K562 (cell line): ENCODE results near the gene ANKRD31. TPM values are rescaled to one million over a fixed set of nuclear protein-coding genes. Genes with fewer than 3 reads are reported as not detected.

ENCODE experiments used
- ARID1B ChIP-seq: fragments of 450-650 bp; IDR thresholded peaks from 2 replicates; pipeline ENCODE4 v1.6.1; 2016; ENCODE audit warnings: antibody characterized with exemption, mild to moderate bottlenecking, inconsistent platforms
- ATF6 ChIP-seq: sonication (generic); formaldehyde crosslinking; IDR thresholded peaks from 2 replicates; pipeline ENCODE4 v1.4.0; 2020; ENCODE audit warnings: mild to moderate bottlenecking, missing genetic modification reagents
- CBFA2T2 ChIP-seq: fragments of 450-650 bp; conservative IDR thresholded peaks from 2 replicates; pipeline ENCODE4 v1.6.1; 2017; ENCODE audit warnings: mild to moderate bottlenecking
- CBFA2T3 ChIP-seq: fragments of 450-650 bp; IDR thresholded peaks from 2 replicates; pipeline ENCODE4 v1.6.1; 2017
- CEBPG ChIP-seq, 3 experiments: fragments of 200-800 bp in 1 of 3; sonication (Bioruptor generic) in 1 of 3; sonication (generic) in 1 of 3; formaldehyde crosslinking in 1 of 3; IDR thresholded peaks in 2 of 3; conservative IDR thresholded peaks in 1 of 3; 2 replicates each; pipeline versions ENCODE4 v1.6.1 to v1.8.0; 2016 to 2022; ENCODE audit warnings: missing compliant biosample characterization in 2 of 3, missing genetic modification characterization in 2 of 3, mild to moderate bottlenecking in 1 of 3, missing genetic modification reagents in 1 of 3
- PBX2 ChIP-seq, 2 experiments: IDR thresholded peaks in 1 of 2; conservative IDR thresholded peaks in 1 of 2; 2 replicates each; pipeline ENCODE4 v1.6.1; 2016; ENCODE audit warnings: low read depth in 2 of 2, mild to moderate bottlenecking in 1 of 2, missing compliant biosample characterization in 1 of 2, missing genetic modification characterization in 1 of 2, moderate library complexity in 1 of 2
- PCBP1 ChIP-seq: fragments of 200-400 bp; formaldehyde crosslinking; IDR thresholded peaks from 2 replicates; pipeline ENCODE4 v1.6.1; 2018; ENCODE audit warnings: mild to moderate bottlenecking, low read depth, low read length; ENCODE audit not compliant: poor library complexity, severe bottlenecking
- POLR2AphosphoS2 ChIP-seq: IDR thresholded peaks from 2 replicates; pipeline ENCODE4 v1.6.1; 2012; ENCODE audit warnings: low read length, improper control_type of control experiment
- PRMT5 ChIP-seq: sonication (generic); formaldehyde crosslinking; IDR thresholded peaks from 2 replicates; pipeline ENCODE4 v1.5.0; 2020; ENCODE audit warnings: missing genetic modification reagents
- SETDB1 ChIP-seq: IDR thresholded peaks from one replicate; pipeline ENCODE4 v1.6.1; 2012; ENCODE audit warnings: low read length, control low read depth, inconsistent platforms
- TAL1 ChIP-seq: fragments of 450-650 bp; IDR thresholded peaks from 2 replicates; pipeline ENCODE4 v1.6.1; 2016; ENCODE audit warnings: mild to moderate bottlenecking
- TARDBP ChIP-seq: fragments of 450-650 bp; IDR thresholded peaks from 2 replicates; pipeline ENCODE4 v1.6.1; 2016
- TCF3 ChIP-seq: sonication (generic); formaldehyde crosslinking; IDR thresholded peaks from 2 replicates; pipeline ENCODE4 v1.4.0; 2020; ENCODE audit warnings: mild to moderate bottlenecking, missing genetic modification reagents
- ZBTB34 ChIP-seq: fragments of 250-450 bp; sonication (Bioruptor Pico); IDR thresholded peaks from 2 replicates; pipeline ENCODE4 v1.8.0; 2021; ENCODE audit warnings: mild to moderate bottlenecking, moderate library complexity
- ZBTB43 ChIP-seq: sonication (generic); formaldehyde crosslinking; IDR thresholded peaks from 2 replicates; pipeline ENCODE4 v1.8.0; 2023; ENCODE audit warnings: mild to moderate bottlenecking, missing genetic modification reagents
- ZNF197 ChIP-seq: fragments of 200-800 bp; sonication (Bioruptor generic); IDR thresholded peaks from 2 replicates; pipeline ENCODE4 v1.6.1; 2016; ENCODE audit warnings: low read depth, missing genetic modification characterization, missing compliant biosample characterization
- polyA plus RNA-seq, 8 experiments: library from polyadenylated mRNA; depleted of rRNA in 4 of 8; stranded (reverse) in 5 of 8; unstranded in 3 of 8; fragments of >200 nt; fragmentation: Nextera tagmentation in 2 of 8; fragmentation: Illumina TruSeq in 1 of 8; extraction: Ambion mirVana in 2 of 8; extraction: Trizol in 1 of 8; gene quantifications; 2 replicates each; pipeline versions ENCODE4 v1.2.1 to v1.2.3, GENCODE V29; 2011 to 2014; ENCODE audit warnings: inconsistent platforms in 1 of 8, missing spikeins in 1 of 8
- total RNA-seq, 7 experiments: library from RNA; depleted of rRNA in 6 of 7; stranded (reverse); fragments of >200 nt in 6 of 7; fragmentation: Illumina TruSeq in 2 of 7; extraction: Trizol in 2 of 7; gene quantifications; 2 replicates each; pipeline versions ENCODE4 v1.2.1 to v1.2.3, GENCODE V29; 2011 to 2021; ENCODE audit warnings: low replicate concordance in 1 of 7

Gene ANKRD31
- total and polyA plus RNA-seq, 9 of the 15 experiments (the other 6 are each of a cell fraction or from before 2014, with no cell fraction given), result under 0.01 to 0.11 (median 0.05) TPM; not detected in 1

- TF ChIP-seq PBX2 (CRISPR knock-in tag; IDR thresholded peaks at IDR 0.05; ENCODE audit: low read depth), result no peak
- 0 out of 2 replicates have a peak, but pooled peaks have one; percentile 23 for TF ChIP-seq PBX2 (tag; conservative IDR thresholded peaks at IDR 0.05; ENCODE audit: low read depth)
- TF ChIP-seq PRMT5 (CRISPR knock-in tag), result no peak
- TF ChIP-seq ZBTB34 (CRISPR knock-in tag), result no peak
- no peak for TF ChIP-seq PCBP1
- no peak for TF ChIP-seq TARDBP
- TF ChIP-seq SETDB1, result no peak
- no peak for TF ChIP-seq POLR2AphosphoS2
- no peak for TF ChIP-seq ZNF197 (CRISPR knock-in tag)
- TF ChIP-seq TCF3 (CRISPR knock-in tag), result peak; percentile 72
- no peak for TF ChIP-seq ATF6 (CRISPR knock-in tag)
- TF ChIP-seq TAL1, result 0 out of 2 replicates have a peak, but pooled peaks have one; percentile 18
- 0 out of 2 replicates have a peak, but pooled peaks have one; percentile 8 for TF ChIP-seq CBFA2T2
- TF ChIP-seq ZBTB43, result no peak
- peak; percentile 34 for TF ChIP-seq CBFA2T3
- TF ChIP-seq CEBPG (CRISPR knock-in tag; IDR thresholded peaks at IDR 0.05), result no peak
- peak; percentile 16 to 26; a peak in 1 of 4 replicates for TF ChIP-seq CEBPG (tag; conservative IDR thresholded peaks at IDR 0.05 in 1 of 2, IDR thresholded peaks at IDR 0.05 in 1 of 2)
- peak; percentile 54; the same call in 1 of the 2 replicates for TF ChIP-seq ARID1B
Observed at GRCh38 chr5:75046366-75047142, 190.1 kb downstream of the ANKRD31 start (continued).
